AG09309 (cell line): Measurements from ENCODE around the gene INPP5J.

Experiments
- DNase-seq: peaks from one replicate; pipeline ENCODE4 v3.0.0-alpha.2; 2010; ENCODE audit warnings: low read depth
- H3K4me3 ChIP-seq: 2 replicates; pipeline ENCODE4 v1.5.1; 2011; ENCODE audit warnings: mild to moderate bottlenecking, low read depth, low read length, moderate library complexity; ENCODE audit not compliant: control insufficient read depth
- CTCF ChIP-seq: IDR thresholded peaks from 2 replicates; pipeline ENCODE4 v1.5.1; 2011; ENCODE audit warnings: mild to moderate bottlenecking, low read depth, low read length, inconsistent platforms; ENCODE audit not compliant: insufficient read depth, control insufficient read depth; ENCODE audit errors: missing control alignments

The INPP5J gene

GRCh38 chr22:31136711-31137110 lies 13.9 kb downstream of the INPP5J start:
- no peak for DNase-seq
- H3K4me3 ChIP-seq: no peak overlapping the region
- no peak for TF ChIP-seq CTCF

GRCh38 chr22:31137721-31138120 lies 15.0 kb downstream of the INPP5J start:
- TF ChIP-seq CTCF: no peak
- no peak for DNase-seq
- no peak overlapping the region for H3K4me3 ChIP-seq

GRCh38 chr22:31138126-31138525 lies 15.4 kb downstream of the INPP5J start:
- TF ChIP-seq CTCF: no peak
- no peak for DNase-seq
- H3K4me3 ChIP-seq: no peak overlapping the region

- DNase-seq: no peak
- no peak overlapping the region for H3K4me3 ChIP-seq
- no peak for TF ChIP-seq CTCF
These were observed 16.3 kb downstream of the INPP5J start for GRCh38 chr22:31139066-31139465.

- peak; percentile 9 for TF ChIP-seq CTCF
- H3K4me3 ChIP-seq: no peak within 1 kb of the TSS
- no peak for DNase-seq
These were observed 17.3 kb downstream of the INPP5J start, which contains the start of gene PLA2G3 for GRCh38 chr22:31139866-31140716. Gene PLA2G3, minus strand, starts transcription at chr22:31140508. Its CDS starts 154 bp downstream, at chr22:31140354.

- no peak for DNase-seq
- H3K4me3 ChIP-seq: no peak overlapping the region
- TF ChIP-seq CTCF: no peak
These were observed 18.0 kb downstream of the INPP5J start for GRCh38 chr22:31140746-31141145.
